ENCODE data around the gene TMEM63C. TPM values are rescaled to one million over a fixed set of nuclear protein-coding genes. Genes with fewer than 3 reads are reported as not detected.

The TMEM63C gene
- total RNA-seq, 4 donors from 2014 or later: 0.13 to 4.1 (median 0.54) TPM

DNA sequence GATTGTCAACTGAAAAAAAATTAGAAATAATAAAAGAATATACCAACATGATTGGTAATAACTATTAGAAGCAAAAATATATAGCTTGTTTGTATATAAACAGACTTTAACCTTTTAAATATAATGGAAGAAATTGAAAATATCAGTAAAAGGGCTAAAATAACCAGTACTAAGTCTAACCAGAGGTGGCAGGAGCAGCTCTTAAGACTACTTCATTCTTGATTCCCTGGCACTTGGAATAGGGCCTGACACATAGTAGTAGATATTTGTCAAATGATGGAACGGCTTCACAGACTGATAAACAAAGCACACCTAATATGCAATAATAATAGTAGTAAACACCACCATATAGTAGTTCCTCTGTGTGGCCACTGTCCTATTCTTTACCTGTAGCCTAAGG lies 9.4 kb downstream of the TMEM63C start:
- intact Hi-C loops (cut with DNase I): no loop called here
- H3K27me3 ChIP-seq: no peaks in the 10 kb centered on the region
- no peak for TF ChIP-seq POLR2A (IDR thresholded peaks at IDR 0.05)
- TF ChIP-seq, protein P1, sequence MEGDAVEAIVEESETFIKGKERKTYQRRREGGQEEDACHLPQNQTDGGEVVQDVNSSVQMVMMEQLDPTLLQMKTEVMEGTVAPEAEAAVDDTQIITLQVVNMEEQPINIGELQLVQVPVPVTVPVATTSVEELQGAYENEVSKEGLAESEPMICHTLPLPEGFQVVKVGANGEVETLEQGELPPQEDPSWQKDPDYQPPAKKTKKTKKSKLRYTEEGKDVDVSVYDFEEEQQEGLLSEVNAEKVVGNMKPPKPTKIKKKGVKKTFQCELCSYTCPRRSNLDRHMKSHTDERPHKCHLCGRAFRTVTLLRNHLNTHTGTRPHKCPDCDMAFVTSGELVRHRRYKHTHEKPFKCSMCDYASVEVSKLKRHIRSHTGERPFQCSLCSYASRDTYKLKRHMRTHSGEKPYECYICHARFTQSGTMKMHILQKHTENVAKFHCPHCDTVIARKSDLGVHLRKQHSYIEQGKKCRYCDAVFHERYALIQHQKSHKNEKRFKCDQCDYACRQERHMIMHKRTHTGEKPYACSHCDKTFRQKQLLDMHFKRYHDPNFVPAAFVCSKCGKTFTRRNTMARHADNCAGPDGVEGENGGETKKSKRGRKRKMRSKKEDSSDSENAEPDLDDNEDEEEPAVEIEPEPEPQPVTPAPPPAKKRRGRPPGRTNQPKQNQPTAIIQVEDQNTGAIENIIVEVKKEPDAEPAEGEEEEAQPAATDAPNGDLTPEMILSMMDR (IDR thresholded peaks at IDR 0.05): no peak
- H3K4me1 ChIP-seq: peaks cover 7 to 14% of the 10 kb centered on the region in 2 donors
- no peak overlapping the region for H3K4me3 ChIP-seq (replicated peaks in 1 of 3)
- no peaks in the 10 kb centered on the region for H3K36me3 ChIP-seq
- no peak for DNase-seq
- no peak overlapping the region for H3K27ac ChIP-seq
- H3K9me3 ChIP-seq: no peaks in the 10 kb centered on the region
- WGBS, 2 donors: 66 to 83% methylated on average over 1 of the region's 1 CpG

- 94% methylated on average over 8 of the region's 8 CpGs for WGBS, 2 donors
- no peaks in the 10 kb centered on the region for H3K4me1 ChIP-seq
- DNase-seq: no peak
- intact Hi-C loops (cut with DNase I): no loop called here
- H3K9me3 ChIP-seq: no peaks in the 10 kb centered on the region
- H3K27ac ChIP-seq: no peak overlapping the region
- H3K27me3 ChIP-seq: no peaks in the 10 kb centered on the region
- H3K36me3 ChIP-seq: no peaks in the 10 kb centered on the region
- TF ChIP-seq, protein P1 (IDR thresholded peaks at IDR 0.05): no peak
- no peak for TF ChIP-seq POLR2A (IDR thresholded peaks at IDR 0.05)
- no peak overlapping the region for H3K4me3 ChIP-seq (replicated peaks in 1 of 3)
These were observed 13.1 kb downstream of the TMEM63C start for GRCh38 chr14:77194706-77195105.

- Histone ChIP-seq H3K27ac (no peak overlapping the region), H3K4me3 (replicated peaks in 1 of 3) (no peak overlapping the region), H3K36me3 (no peaks in the 10 kb centered on the region), H3K9me3 (no peaks in the 10 kb centered on the region), H3K4me1 (no peaks in the 10 kb centered on the region), H3K27me3 (no peaks in the 10 kb centered on the region)
- 77 to 78% methylated on average over 7 to 8 of the region's 9 CpGs for WGBS, 2 donors
- intact Hi-C loops (cut with DNase I): no loop called here
- TF ChIP-seq POLR2A (IDR thresholded peaks at IDR 0.05): no peak
- TF ChIP-seq, protein P1 (IDR thresholded peaks at IDR 0.05): no peak
- no peak for DNase-seq
These were observed 14.2 kb downstream of the TMEM63C start for GRCh38 chr14:77195766-77196165.

DNA sequence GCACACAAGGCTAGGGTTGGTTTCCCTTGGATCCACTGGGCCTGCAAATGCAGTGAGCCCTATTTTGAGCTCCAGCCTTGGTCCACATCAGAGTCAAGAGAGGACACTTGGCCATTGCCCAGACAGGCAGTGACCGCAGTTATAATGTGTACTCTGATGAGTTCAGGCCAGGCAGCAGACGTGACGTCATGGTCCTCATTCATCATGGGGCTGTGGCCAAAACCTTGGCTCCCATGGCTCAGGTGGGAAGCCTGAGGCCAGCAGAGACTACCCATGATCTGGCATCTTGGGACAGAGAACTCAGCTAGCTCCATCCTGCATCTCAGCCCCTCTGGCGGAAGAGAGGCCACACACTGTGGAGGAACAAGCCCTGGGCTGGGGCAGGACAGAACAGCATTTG lies 16.4 kb downstream of the TMEM63C start:
- no peak for TF ChIP-seq POLR2A (IDR thresholded peaks at IDR 0.05)
- TF ChIP-seq, protein P1 (IDR thresholded peaks at IDR 0.05): no peak
- intact Hi-C loops (cut with DNase I): no loop called here
- no peak for DNase-seq
- no peak overlapping the region for H3K27ac ChIP-seq
- H3K4me3 ChIP-seq (replicated peaks in 1 of 3): no peak overlapping the region
- H3K27me3 ChIP-seq: no peaks in the 10 kb centered on the region
- WGBS, 2 donors: 83 to 97% methylated on average over 4 of the region's 4 CpGs
- H3K4me1 ChIP-seq: no peaks in the 10 kb centered on the region
- H3K9me3 ChIP-seq: no peaks in the 10 kb centered on the region
- no peaks in the 10 kb centered on the region for H3K36me3 ChIP-seq

DNA sequence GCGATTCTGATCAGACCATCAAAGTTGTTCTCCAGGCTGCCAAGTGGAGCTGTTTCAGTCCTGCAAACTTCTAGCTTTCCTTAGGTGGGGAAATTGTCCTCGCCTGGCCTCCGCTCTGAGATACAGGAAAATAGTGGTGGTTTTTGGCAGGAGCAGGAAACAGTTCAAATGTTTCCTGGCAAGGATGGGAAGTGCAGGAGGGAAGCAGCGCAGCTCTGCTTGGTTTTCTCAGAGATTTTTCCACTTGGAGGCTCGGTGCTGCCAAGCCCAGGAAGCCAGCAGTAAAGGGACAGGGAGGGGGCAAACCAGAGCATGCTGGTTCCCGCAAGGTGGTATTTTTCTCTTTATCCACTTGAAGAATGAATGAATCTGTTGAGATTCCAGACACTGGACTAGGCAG lies 17.0 kb downstream of the TMEM63C start:
- intact Hi-C loops (cut with DNase I): no loop called here
- WGBS, 2 donors: 61 to 72% methylated on average over 6 of the region's 6 CpGs
- Histone ChIP-seq H3K36me3 (no peaks in the 10 kb centered on the region), H3K27me3 (no peaks in the 10 kb centered on the region), H3K4me3 (replicated peaks in 1 of 3) (no peak overlapping the region), H3K27ac (no peak overlapping the region), H3K4me1 (no peaks in the 10 kb centered on the region), H3K9me3 (no peaks in the 10 kb centered on the region)
- no peak for TF ChIP-seq POLR2A (IDR thresholded peaks at IDR 0.05)
- TF ChIP-seq, protein P1 (IDR thresholded peaks at IDR 0.05): no peak
- DNase-seq: no peak

All from thyroid gland (tissue), 4 donors.